Cardiac septum (tissue), 1 donor: ENCODE results near the gene INPP1. TPM values are rescaled to one million over a fixed set of nuclear protein-coding genes. Genes with fewer than 3 reads are reported as not detected.
A peak's percentile ranks its signal among the peaks of the same experiment; 100 is the strongest.
"Not testable (repeated sequence)": the region's sequence is repeated elsewhere in the genome, so short reads cannot be mapped to it uniquely, and the experiment has no call there.

Experiments used
- DNase-seq: peaks from one replicate; pipeline ENCODE4 v3.0.0-alpha.2; 2020; ENCODE audit warnings: low spot score
- intact Hi-C: fragments of 100-400 bp; cut with DNase I; formaldehyde crosslinking; loops from one replicate; pipeline ENCODE4 v1.14.0; 2022
- total RNA-seq: library from RNA; stranded (reverse); fragmentation: NEBNext Ultra II Directional; extraction: Animal tissue kit (Norgen Biotek cat#: 25700); gene quantifications from one replicate; pipeline ENCODE4 v1.2.1, GENCODE V29; 2021
- donor health status: DM: no; HTN: no; CAD: no.

The INPP1 gene
- total RNA-seq, 1 donor from 2014 or later = 12.4 TPM

DNA sequence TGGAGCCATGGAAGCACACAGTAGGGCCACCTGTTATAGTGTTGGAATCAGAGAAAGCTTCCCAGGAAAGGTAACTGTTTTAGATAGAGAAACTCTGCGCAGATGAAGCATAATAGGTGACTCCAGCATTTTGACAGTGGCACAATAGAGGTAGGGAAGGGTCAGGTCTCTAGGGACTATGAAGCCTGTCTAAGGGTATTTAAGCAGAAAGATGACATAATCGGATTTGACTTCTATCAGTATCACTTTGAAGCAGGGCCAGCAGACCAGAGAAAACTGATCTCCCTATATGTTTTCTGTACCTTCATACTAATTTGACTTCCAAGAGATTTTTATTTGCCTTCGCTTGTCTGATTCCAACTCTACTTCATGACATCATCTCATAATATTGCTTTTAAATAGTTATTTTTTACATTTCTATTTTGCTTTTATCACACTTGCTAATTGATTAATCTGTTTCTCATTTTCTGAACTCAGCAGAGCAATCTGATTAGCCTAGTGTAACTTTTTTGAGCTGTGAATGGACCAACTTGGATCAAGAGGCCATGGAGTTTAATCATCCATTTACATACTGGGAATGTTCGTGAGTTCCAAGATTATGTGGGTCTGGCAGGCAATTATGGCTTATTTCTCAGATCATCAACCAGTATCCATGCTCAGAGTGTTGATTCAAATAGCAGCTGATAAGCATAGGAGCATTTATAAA lies 15.4 kb upstream of the INPP1 start:
- intact Hi-C loops = no loop called here
- no peak for DNase-seq

DNA sequence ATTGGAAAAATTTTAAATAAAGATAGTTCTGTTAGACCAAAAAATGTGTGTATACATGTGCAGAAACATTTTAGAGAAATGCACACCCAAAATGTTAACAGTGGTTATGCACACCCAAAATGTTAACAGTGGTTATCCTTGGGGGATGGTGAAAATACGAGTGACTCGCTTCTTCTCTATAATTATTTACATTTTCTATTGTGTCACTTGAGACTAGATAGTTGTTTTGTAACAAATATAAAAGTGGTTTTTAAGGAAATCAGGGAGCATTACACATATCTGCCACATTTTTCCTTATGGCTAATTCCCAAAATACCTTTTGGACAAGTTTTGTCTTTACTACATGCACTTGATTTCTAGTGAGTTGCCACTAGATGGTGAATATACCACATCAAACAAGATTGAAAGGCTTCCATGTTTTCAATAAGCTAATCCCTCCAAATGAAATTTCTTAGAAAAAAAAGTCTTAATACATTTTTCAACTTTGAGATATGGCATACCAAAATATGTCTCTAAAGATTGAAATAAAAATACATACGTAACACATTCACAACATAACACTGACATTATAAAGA lies 14.7 kb upstream of the INPP1 start:
- intact Hi-C loops = no loop called here
- DNase-seq = no peak

DNA sequence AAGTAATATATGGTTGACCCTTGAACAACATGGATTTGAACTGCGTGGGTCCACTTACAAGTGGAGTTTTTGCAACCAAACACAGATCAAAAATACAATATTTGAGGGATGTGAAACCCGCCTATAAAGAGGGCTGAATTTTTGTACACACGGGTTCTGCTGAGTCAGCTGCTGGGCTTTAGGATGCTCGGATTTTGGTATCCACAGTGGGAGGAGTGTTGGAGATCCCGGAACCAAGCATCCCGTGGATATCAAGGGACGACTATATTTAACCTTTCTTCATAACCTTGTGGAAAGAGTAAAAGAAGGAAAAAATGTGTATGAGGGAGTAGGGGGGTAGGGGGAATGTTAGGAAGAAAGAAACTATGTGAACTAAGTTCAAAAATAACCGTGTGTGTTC lies 10.0 kb upstream of the INPP1 start:
- intact Hi-C loops = loop anchor here (10.0 kb wide), 1 partner anchor 461 kb away; no protein-coding TSS in a partner anchor
- DNase-seq = no peak

DNA sequence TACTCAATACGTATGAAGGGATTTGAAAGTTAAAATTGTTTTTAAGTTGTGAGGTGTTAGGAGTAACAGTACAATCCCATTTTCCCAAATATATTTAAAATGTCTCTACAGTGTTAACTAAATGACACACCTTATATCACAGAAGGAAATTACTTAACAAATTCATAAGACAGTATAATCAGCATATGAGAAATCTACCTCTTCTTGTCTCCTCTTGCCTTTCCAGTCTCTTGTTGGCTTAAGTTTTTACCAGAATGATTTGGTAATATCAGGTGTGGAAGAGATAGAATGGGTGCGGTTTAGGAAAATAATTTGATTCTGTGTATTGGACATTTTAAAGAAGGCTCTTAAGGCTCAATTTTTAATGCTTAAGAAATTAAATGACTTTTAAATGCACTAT lies 9.5 kb upstream of the INPP1 start:
- intact Hi-C loops = loop anchor here (10.0 kb wide), 1 partner anchor 461 kb away; no protein-coding TSS in a partner anchor
- DNase-seq = no peak

- DNase-seq = no peak
- intact Hi-C loops = loop anchor here (10.0 kb wide), 1 partner anchor 460 kb away; no protein-coding TSS in a partner anchor
These were observed 8.7 kb upstream of the INPP1 start for GRCh38 chr2:190334479-190335224.

- intact Hi-C loops = loop anchor here (10.0 kb wide), 1 partner anchor 460 kb away; no protein-coding TSS in a partner anchor
- no peak for DNase-seq
These were observed 8.2 kb upstream of the INPP1 start for GRCh38 chr2:190335225-190335559.

DNA sequence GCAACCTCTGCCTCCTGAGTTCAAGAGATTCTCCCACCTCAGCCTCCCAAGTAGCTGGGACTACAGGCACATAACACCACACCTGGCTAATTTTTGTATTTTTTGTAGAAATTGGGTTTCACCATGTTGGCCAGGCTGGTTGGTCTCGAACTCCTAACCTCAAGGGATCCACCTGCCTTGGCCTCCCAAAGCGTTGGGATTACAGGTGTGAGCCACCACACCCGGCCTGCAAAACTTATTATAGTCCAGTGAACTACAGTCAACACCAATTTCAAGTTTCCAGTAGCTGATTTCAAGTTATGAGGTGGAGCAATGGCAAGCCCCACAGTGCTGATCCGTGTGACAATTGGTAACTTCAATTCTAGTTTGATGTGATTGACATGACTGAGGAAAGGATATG lies 7.8 kb upstream of the INPP1 start:
- intact Hi-C loops = loop anchor here (10.0 kb wide), 1 partner anchor 459 kb away; no protein-coding TSS in a partner anchor
- DNase-seq = not testable (repeated sequence)

GRCh38 chr2:190336420-190336819 lies 7.0 kb upstream of the INPP1 start:
- DNase-seq = no peak
- intact Hi-C loops = loop anchor here (10.0 kb wide), 1 partner anchor 458 kb away; no protein-coding TSS in a partner anchor

DNA sequence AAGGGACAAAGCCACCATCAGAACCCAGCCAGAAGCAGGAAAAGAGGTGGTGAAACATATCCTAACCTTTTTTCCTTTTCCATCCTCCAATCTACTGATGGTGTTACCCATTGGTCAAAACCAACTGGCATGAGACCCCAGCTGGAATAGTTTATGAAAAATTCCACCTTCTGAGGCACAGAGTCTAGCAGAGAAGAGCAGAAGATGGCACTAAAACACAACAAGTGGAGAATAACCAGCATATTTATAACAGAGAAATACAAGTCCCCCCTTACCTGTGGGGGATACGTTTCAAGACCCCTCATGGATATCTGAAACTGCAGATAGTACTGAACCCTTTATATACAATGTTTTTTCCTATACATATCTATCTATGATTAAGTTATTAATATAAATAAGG lies 4.9 kb upstream of the INPP1 start:
- no peak for DNase-seq

DNA sequence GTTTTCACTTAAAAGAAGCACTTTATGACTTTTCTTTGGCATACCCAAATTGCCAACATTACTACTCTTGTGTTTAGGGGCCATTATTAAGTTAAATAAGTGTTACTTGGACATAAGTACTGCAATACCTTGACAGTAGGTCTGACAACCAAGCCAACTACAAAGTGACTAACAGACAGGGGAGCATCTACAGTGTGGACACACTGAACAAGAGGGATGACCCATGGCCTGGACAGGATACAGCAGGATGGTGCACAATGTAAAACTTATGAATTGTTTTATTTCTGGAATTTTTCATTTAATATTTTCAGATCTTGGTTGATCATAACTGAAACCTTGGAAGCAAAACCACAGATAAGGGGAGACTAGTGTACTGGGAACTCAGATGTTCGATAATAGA lies 4.0 kb upstream of the INPP1 start:
- intact Hi-C loops = loop anchor here (10.0 kb wide), 1 partner anchor 455 kb away; no protein-coding TSS in a partner anchor
- no peak for DNase-seq

More for the DNA sequence above, 4.9 kb upstream of the INPP1 start:
- intact Hi-C loops = loop anchor here (10.0 kb wide), 1 partner anchor 456 kb away; no protein-coding TSS in a partner anchor

DNA sequence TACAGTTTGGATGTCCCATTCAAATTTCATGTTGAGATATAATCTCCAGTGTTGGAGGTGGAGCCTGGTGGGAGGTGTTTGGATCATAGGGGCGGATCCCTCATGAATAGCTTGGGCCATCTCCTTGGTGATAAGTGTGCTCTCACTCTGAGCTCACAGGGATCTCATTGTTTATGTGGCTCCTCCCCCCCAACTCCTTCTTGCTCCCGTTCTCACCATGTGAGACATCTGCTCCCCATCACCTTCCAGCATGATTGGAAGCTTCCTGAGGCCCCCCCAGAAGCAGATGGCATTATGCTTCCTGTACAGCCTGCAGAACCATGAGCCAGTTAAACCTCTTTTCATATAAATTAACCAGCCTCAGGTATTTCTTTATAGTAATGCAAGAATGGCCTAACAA lies 3.0 kb upstream of the INPP1 start:
- DNase-seq = no peak
- intact Hi-C loops = no loop called here

GRCh38 chr2:190342611-190343010 lies 778 bp upstream of the INPP1 start:
- intact Hi-C loops = loop anchor here (1.0 kb wide), 1 partner anchor 22 kb away; no protein-coding TSS in a partner anchor
- DNase-seq = no peak

DNA sequence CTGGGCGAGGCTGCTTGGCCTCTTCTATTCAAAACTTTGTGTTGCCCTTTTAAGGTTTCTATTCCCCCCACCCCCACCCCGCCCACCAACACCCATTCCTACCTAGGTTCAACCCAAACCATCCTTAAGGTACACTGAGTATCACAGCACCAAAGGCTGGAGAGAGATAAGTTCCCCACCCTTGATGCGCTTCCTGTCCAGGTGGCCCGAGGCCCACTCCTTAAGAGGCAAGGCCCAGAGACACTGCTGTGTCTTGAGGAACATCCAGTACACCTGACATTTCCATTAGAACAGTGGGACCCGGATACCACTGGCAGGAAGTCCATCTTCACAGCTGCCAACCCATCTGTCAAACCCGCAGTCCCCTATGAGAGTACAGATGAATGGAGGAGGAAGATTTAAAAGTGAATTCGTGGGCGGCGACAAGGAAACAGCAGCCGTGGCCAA lies 277 bp upstream of the INPP1 start:
- no peak for DNase-seq
- intact Hi-C loops = loop anchor here (1.0 kb wide), 1 partner anchor 23 kb away; no protein-coding TSS in a partner anchor

- DNase-seq = peak; percentile 80
- intact Hi-C loops = no loop called here
These were observed 963 bp downstream of the INPP1 start for GRCh38 chr2:190344276-190344827.

GRCh38 chr2:190350371-190350770 lies 7.0 kb downstream of the INPP1 start:
- intact Hi-C loops = no loop called here
- DNase-seq = no peak

DNA sequence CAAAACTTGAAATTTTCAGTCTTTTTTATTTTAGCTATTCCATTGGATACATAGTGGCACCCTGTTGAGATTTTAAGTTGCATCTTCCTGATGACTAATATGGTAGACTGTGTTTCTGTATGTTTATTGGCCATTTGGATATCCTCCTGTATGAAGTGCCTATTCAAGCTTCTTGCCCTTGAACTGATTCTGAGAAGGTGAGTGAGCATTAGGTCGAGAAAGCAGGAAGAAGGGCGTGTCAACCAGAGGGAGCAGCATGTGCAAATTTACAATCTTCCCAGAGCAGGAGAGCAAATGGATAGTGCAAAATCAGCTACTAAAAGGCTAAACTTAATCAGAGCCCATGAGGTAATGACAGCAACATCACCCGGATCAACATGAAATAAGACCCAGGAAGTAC lies 8.6 kb downstream of the INPP1 start:
- no peak for DNase-seq

GRCh38 chr2:190352668-190353536 lies 9.5 kb downstream of the INPP1 start:
- intact Hi-C loops = no loop called here
- DNase-seq = no peak

More for the DNA sequence above, 8.6 kb downstream of the INPP1 start:
- intact Hi-C loops = no loop called here

DNA sequence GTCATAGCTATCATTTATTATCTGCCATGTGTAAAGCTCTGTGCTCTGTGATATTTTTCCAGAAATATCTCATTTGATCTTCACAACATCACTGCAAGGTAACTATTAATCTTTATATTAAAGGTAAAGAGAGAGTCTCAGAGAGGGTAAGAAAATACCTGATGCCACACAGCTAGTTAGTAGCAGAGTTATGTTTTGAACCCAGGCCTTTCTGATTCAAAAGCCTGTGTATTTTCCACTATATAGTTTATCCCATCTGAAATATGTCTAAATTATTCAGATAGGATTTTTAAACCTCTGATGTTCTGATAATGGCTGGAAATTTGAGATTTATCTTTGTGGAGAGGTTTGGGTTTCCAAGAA lies 10.1 kb downstream of the INPP1 start:
- intact Hi-C loops = no loop called here
- no peak for DNase-seq
